HG02678 (cell line): Measurements from ENCODE around the gene ABCA8.
"Not testable (repeated sequence)": the region's sequence is repeated elsewhere in the genome, so short reads cannot be mapped to it uniquely, and the experiment has no call there.

Experiments used
- ATAC-seq: cut with Tn5 transposase; IDR thresholded peaks from one replicate; pipeline ENCODE4 v1.9.1; 2021; ENCODE audit warnings: mild to moderate bottlenecking, moderate library complexity; ENCODE audit not compliant: unreplicated experiment

The ABCA8 gene

GRCh38 chr17:68955181-68955841, at the start of gene ABCA8:
ABCA8 (minus strand) TSS chr17:68955392; CDS start chr17:68942034, 13,358 bp downstream.
- ATAC-seq: no peak

- ATAC-seq: not testable (repeated sequence)
Observed at GRCh38 chr17:69004759-69005158, 49.6 kb upstream of the ABCA8 start.

GRCh38 chr17:68999743-69000142, 44.6 kb upstream of the ABCA8 start:
- ATAC-seq: not testable (repeated sequence)

GRCh38 chr17:68993112-68993511, 37.9 kb upstream of the ABCA8 start:
- ATAC-seq: no peak

- no peak for ATAC-seq
Observed at GRCh38 chr17:68987966-68988365, 32.8 kb upstream of the ABCA8 start.

- peak; percentile 66 for ATAC-seq
Observed at GRCh38 chr17:68981288-68981687, 26.1 kb upstream of the ABCA8 start.

- ATAC-seq: no peak
Observed at GRCh38 chr17:68973098-68973846, 18.1 kb upstream of the ABCA8 start.

GRCh38 chr17:68972119-68972704, 17.0 kb upstream of the ABCA8 start:
- ATAC-seq: no peak

GRCh38 chr17:68969101-68969500, 13.9 kb upstream of the ABCA8 start:
- no peak for ATAC-seq

- ATAC-seq: no peak
Observed at GRCh38 chr17:68963958-68964357, 8.8 kb upstream of the ABCA8 start.

- no peak for ATAC-seq
Observed at GRCh38 chr17:68961214-68961882, 6.2 kb upstream of the ABCA8 start.

GRCh38 chr17:68959117-68959516, 3.9 kb upstream of the ABCA8 start:
- not testable (repeated sequence) for ATAC-seq

- no peak for ATAC-seq
Observed at GRCh38 chr17:68957944-68958343, 2.8 kb upstream of the ABCA8 start.

- ATAC-seq: no peak
Observed at GRCh38 chr17:68954146-68954896, 871 bp downstream of the ABCA8 start.

- ATAC-seq: no peak
Observed at GRCh38 chr17:68953340-68953997, 1.7 kb downstream of the ABCA8 start.

- ATAC-seq: no peak
Observed at GRCh38 chr17:68950725-68951124, 4.5 kb downstream of the ABCA8 start.

- ATAC-seq: not testable (repeated sequence)
Observed at GRCh38 chr17:68947868-68948267, 7.3 kb downstream of the ABCA8 start.

- ATAC-seq: no peak
Observed at GRCh38 chr17:68944435-68945035, 10.7 kb downstream of the ABCA8 start.

GRCh38 chr17:68943812-68944182, 11.4 kb downstream of the ABCA8 start:
- ATAC-seq: not testable (repeated sequence)
